Fibroblast of gingiva (primary cell): ENCODE measurements around the gene NLE1.
"Not testable (repeated sequence)": the region's sequence is repeated elsewhere in the genome, so short reads cannot be mapped to it uniquely, and the experiment has no call there.

Experiments used
- DNase-seq: peaks from one replicate; pipeline ENCODE4 v3.0.0-alpha.2; 2011; ENCODE audit warnings: low read depth

The NLE1 gene

DNA sequence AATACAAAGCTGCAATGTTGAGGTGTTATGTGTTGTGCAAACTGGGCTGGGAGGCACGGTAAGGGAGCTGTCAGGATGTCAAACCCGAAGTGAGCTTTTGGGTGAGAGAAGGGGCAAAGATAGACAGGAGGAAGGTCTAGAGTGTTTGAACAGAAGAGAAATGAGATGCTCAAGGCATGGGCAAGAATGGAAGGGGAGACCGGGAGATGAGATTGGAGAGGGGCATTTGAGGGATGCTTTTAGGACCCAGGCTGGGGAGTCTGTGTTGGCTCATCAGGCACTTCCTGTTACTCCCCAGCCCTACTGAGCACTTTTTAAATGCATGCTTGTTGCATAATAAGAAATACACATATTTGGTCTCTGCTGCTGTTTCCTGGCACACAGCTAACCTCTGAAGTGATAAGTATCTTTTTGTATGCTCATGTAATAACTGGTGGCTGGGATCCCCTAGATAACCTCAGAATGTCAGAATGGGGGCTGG is 19.2 kb upstream of the NLE1 start:
- DNase-seq, result no peak

- no peak for DNase-seq
Observed at GRCh38 chr17:35160354-35161201, 18.5 kb upstream of the NLE1 start.

DNA sequence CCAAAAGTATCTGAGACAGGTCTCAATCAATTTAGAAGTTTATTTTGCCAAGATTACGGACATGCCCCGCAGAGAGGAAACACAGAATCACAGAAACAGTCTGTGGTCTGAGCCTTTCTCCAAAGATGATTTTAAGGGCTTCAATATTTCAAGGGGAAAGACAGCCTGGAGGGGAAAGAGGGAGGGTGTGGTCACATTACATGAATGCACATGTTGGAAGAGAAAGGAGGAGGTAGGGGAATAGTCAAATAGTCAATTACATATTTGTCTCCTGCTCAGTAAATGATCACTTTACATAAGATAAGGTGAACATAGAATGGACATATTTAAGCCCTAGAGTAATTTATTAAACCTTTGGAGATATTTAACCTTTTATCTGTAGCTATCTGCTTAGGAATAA is 17.8 kb upstream of the NLE1 start:
- DNase-seq, result no peak

DNA sequence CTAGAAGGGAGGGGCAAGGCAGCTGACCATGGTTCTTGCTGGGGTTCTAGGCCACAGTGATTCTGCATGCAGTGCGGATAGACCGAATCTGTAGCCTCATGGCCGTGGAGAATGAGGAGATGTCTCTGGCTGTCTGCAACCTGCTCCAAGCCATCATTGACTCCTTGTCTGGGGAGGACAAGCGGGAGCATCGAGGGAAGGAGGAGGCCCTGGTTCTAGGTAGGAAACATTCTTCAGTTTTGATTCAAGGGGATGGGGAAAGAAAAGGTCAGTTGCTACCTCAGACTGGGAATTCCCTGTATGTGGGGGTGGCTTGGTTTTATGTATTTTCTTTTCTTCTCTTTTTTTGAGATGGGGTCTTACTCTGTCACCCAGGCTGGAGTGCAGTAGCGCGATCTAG is 13.1 kb upstream of the NLE1 start:
- DNase-seq, result no peak

DNA sequence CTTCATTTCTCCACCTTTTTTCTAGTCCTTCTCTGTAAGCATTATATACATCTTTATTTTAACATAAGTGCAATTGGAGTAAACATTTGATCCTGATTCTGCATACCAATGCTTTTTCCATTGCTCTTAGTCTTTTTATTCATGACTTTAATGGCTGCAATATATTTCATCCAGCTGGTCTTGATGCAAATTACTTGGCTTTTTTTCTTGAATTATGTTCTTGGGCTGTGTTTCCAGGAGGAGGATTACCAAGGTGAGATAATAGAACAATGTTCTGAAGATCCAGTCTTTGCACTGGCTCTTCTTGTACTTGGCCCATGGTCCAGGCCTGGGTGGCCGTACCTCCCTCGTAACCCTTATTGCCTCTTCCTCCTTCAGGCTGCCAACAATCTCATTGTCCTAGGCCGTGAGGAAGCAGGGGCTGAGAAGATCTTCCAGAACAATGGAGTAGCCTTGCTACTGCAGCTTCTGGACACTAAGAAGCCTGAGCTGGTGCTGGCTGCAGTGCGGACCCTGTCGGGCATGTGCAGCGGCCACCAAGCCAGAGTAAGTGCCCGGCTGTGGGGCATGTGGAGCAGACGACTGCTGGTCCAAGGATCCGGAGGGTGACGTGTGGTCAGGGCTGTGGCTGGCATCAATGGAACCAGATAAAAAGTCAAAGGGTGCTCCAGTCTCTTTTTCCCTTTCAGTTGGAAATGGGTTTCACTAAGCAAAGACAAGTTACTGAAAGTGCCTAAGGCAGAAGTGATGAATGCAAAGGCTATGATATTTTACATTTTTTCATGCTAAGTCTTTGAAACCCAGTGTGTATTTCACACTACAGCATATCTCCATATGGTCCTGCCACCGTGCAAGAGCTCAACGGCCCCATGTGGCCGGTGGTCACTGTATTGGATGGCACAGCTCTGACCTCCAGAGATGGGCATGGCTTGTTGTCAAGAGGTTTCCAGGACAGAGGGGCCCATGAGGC is 12.4 kb upstream of the NLE1 start:
- no peak for DNase-seq

- no peak for DNase-seq
Observed at GRCh38 chr17:35152421-35153140, 10.5 kb upstream of the NLE1 start.

GRCh38 chr17:35151080-35151479 is 9.0 kb upstream of the NLE1 start:
- DNase-seq, result not testable (repeated sequence)

GRCh38 chr17:35149941-35150340 is 7.8 kb upstream of the NLE1 start:
- DNase-seq, result no peak

DNA sequence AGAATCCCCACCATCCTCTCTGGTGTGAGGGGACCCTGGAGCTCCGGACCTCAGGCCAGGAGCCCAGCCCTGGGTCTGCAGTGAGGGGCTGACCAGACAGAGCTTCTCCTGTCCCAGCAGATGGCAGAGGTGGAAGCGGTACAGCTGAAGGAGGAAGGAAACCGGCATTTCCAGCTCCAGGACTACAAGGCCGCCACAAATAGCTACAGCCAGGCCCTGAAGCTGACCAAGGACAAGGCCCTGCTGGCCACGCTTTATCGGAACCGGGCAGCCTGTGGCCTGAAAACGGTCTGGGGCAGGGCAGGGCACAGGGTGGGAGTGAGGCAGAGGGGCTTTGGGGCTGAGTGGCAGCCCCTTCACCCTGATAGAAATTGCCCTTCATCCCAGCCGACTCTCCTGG is 6.0 kb upstream of the NLE1 start:
- no peak for DNase-seq

DNA sequence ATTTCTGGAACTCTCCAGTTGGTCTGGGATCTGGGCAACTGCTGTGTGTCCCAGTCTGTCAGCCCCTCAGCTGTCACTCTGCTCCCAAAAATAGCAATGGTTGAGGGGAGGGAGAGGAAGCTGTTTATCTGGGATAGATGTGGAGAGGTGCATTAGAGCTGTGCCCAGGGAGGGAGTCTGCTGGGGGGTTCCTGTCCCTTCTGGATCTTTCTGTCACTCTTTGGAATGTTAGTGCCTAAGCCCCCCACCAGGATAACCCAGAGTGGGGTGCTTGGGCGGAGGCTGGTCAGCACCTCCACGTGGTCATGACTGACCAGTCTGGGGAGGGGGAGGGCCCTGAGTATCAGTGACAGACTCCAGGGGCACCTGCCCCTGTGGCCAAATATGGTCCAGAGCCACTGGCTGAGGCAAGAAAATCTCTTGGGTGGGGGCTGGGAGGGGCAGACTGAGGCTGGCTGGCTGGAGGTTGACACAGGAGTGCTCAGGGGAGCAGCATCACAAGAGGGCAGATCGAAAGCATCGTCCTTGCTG is 5.3 kb upstream of the NLE1 start, which contains the start of gene UNC45B:
Gene UNC45B, plus strand, starts transcription at position 443 of the 531 bp plus-strand sequence. CDS start 447 bp downstream, outside the sequence.
- DNase-seq, result no peak

GRCh38 chr17:35146214-35146833 is 4.2 kb upstream of the NLE1 start:
- no peak for DNase-seq

GRCh38 chr17:35144840-35145239 is 2.7 kb upstream of the NLE1 start:
- DNase-seq, result no peak

DNA sequence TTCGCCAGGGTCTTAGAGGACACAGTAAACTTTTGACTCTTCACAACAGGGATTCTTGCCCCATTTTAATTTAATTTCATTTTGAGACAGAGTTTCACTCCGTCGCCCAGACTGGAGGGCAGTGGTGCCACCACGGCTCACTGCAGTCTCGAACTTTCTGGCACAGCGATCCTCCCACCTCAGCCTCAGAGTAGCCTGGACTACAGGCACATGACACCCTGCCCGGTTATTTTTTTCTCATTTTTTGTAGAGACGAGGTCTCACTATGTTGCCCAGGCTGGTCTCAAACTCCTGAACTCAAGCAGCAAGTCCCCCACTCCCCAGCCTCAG is 329 bp upstream of the NLE1 start:
- no peak for DNase-seq

DNA sequence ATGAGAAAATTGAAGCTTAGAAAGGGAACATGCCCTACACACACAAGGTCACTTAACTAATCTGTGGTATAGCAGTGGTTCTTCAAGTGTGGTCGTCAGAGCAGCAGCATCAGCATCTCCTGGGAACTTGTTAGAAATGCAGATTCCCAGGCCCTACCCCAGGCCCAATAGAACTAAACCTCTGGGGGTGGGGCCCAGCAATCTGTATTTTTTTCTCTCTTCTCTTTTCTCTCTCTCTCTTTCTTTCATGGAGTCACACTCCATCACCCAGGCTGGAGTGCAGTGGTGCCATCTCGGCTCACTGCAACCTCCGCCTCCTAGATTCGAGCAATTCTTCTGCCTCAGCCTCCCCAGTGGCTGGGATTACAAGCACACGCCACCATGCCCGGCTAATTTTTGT is 3.9 kb downstream of the NLE1 start:
- no peak for DNase-seq

DNA sequence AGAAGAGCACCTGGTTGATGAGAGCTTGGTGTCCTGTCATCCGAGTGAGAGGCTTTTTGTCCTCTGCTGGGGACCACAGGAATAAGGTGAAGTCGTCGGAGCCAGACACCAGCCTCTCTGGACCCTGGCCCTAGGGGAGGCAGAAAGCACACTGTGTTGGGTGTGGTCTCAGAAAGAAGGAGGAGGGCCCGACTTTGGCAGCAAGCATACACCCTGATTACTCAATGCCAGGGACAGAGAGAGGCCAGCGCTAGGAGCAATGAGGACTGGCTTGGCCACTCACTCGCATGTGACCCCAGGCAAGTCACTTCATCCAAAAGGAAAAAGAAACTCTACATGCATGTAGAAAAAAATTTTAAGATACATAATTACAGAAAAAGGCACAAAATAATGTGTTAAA is 6.8 kb downstream of the NLE1 start:
- no peak for DNase-seq

DNA sequence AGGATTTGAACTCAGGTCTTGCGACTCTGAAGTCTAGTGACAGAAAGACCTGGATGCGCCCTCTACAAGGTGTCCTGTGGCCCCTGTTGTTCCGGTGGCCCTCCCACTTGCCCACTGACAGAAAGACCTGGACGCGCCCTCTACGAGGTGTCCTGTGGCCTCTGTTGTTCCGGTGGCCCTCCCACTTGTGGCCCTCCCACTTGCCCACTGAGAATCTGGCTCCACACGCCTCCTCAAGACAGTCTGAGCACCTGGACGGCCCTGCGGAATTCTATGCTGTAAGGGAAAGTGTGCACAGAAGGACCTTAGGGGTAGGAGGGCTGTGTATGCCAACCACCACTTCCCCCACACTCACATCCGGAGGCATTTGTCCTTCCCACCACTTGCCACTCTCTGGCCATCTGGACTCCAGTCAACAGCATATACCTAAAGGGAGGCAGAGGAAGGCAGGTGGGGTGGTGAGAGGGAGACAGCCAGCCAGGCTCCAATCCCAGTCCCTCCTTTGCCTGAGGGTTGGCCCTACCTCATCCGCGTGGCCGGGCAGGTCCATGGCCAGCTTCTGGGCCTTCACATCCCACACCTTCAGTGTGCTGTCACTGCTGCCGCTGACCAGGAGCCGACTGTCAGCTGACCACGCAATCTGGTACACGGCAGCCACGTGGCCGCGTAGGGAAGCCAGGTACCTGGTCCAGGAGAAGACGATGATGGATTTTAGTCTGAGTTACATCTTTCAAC is 9.1 kb downstream of the NLE1 start:
- DNase-seq, result no peak

DNA sequence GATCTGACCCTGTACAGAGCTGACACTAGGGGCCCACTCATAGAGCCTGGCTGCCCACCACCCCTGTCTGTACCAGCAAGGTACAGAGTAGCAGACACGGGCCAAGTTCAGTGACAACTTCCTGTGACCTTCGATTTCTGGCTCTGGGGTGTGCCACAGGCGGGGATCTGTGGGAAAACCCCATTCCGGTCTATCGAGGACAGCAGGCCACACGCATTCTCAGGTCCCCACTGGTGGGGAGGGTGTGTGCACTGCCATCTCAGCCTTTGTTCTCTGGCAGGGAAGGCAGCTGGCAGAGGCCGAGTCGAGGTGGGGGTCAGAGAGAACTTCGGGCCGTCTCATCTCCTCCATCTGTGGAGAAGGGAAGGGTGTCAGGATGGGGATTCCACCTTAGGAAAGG is 10.0 kb downstream of the NLE1 start:
- no peak for DNase-seq

GRCh38 chr17:35130392-35130791 is 11.7 kb downstream of the NLE1 start:
- no peak for DNase-seq

DNA sequence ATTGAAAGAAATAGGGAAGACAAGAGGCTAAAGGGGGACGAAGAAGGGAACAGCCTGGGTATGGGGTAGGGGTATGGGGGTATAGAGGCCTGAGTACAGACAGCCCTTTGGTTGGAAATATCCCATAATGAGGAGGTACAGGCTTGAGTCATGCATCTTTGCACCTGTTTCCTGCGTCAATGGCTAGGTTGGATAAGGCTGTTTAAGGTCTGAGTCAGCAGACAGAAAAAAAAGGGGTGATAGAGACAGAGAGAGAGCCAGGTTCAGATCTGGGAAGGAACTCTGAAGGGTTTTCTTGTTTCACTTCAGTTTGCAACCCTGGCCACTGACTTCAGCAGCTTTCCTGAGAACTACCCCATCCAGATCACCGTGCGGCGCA is 12.1 kb downstream of the NLE1 start:
- no peak for DNase-seq

GRCh38 chr17:35129154-35129972 is 12.7 kb downstream of the NLE1 start:
- DNase-seq, result peak; percentile 62
